ENCODE measurements around the gene LAMB3. TPM values are rescaled to one million over a fixed set of nuclear protein-coding genes. Genes with fewer than 3 reads are reported as not detected.

The LAMB3 gene
- total RNA-seq, 2 donors from 2014 or later = 0.37 to 1.1 TPM

GRCh38 chr1:209624558-209625549 is 27.4 kb downstream of the LAMB3 start:
- no peak for ATAC-seq
- no peaks in the 10 kb centered on the region for H3K9me3 ChIP-seq (ENCODE audit: control insufficient read depth, low read length, poor library complexity, severe bottlenecking)
- peaks cover 5% of the 10 kb centered on the region for H3K27me3 Mint-ChIP-seq
- H3K4me3 Mint-ChIP-seq = no peak overlapping the region
- H3K36me3 Mint-ChIP-seq (ENCODE audit: low read depth) = no peaks in the 10 kb centered on the region
- H3K27ac Mint-ChIP-seq = no peak overlapping the region
- peaks cover 13% of the 10 kb centered on the region for H3K4me1 Mint-ChIP-seq
- DNase-seq = no peak

- Mint-ChIP-seq H3K4me1 (peaks cover 15% of the 10 kb centered on the region), H3K27ac (no peak overlapping the region), H3K36me3 (ENCODE audit: low read depth) (no peaks in the 10 kb centered on the region), H3K4me3 (no peak overlapping the region), H3K27me3 (peaks cover 5% of the 10 kb centered on the region)
- DNase-seq (no peak), ATAC-seq (no peak)
- no peaks in the 10 kb centered on the region for H3K9me3 ChIP-seq (ENCODE audit: control insufficient read depth, low read length, poor library complexity, severe bottlenecking)
These were observed 29.1 kb downstream of the LAMB3 start for GRCh38 chr1:209622841-209623829.

- H3K27me3 Mint-ChIP-seq = peaks cover 5% of the 10 kb centered on the region
- H3K4me3 Mint-ChIP-seq = no peak overlapping the region
- DNase-seq = no peak
- peak overlapping the region; percentile 72 for H3K27ac Mint-ChIP-seq
- no peaks in the 10 kb centered on the region for H3K9me3 ChIP-seq (ENCODE audit: control insufficient read depth, low read length, poor library complexity, severe bottlenecking)
- no peaks in the 10 kb centered on the region for H3K36me3 Mint-ChIP-seq (ENCODE audit: low read depth)
- ATAC-seq = no peak
- peaks cover 10% of the 10 kb centered on the region for H3K4me1 Mint-ChIP-seq
These were observed 30.2 kb downstream of the LAMB3 start for GRCh38 chr1:209621741-209622655.

GRCh38 chr1:209621286-209621685 is 30.9 kb downstream of the LAMB3 start:
- H3K27ac Mint-ChIP-seq = peak overlapping the region; percentile 72
- H3K9me3 ChIP-seq (ENCODE audit: control insufficient read depth, low read length, poor library complexity, severe bottlenecking) = no peaks in the 10 kb centered on the region
- peaks cover 5% of the 10 kb centered on the region for H3K27me3 Mint-ChIP-seq
- ATAC-seq (no peak), DNase-seq (no peak)
- peaks cover 10% of the 10 kb centered on the region for H3K4me1 Mint-ChIP-seq
- no peaks in the 10 kb centered on the region for H3K36me3 Mint-ChIP-seq (ENCODE audit: low read depth)
- H3K4me3 Mint-ChIP-seq = no peak overlapping the region

GRCh38 chr1:209620487-209620884 is 31.7 kb downstream of the LAMB3 start:
- no peak for DNase-seq
- H3K9me3 ChIP-seq (ENCODE audit: control insufficient read depth, low read length, poor library complexity, severe bottlenecking) = no peaks in the 10 kb centered on the region
- Mint-ChIP-seq H3K27ac (peak overlapping the region; percentile 72), H3K36me3 (ENCODE audit: low read depth) (peaks cover 2% of the 10 kb centered on the region), H3K4me3 (no peak overlapping the region), H3K27me3 (peaks cover 5% of the 10 kb centered on the region), H3K4me1 (peaks cover 10% of the 10 kb centered on the region)
- ATAC-seq = no peak

- Mint-ChIP-seq H3K36me3 (ENCODE audit: low read depth) (peaks cover 2% of the 10 kb centered on the region), H3K27ac (peak overlapping the region; percentile 16), H3K4me1 (peaks cover 10% of the 10 kb centered on the region), H3K4me3 (no peak overlapping the region), H3K27me3 (peaks cover 5% of the 10 kb centered on the region)
- ATAC-seq = no peak
- no peak for DNase-seq
- no peaks in the 10 kb centered on the region for H3K9me3 ChIP-seq (ENCODE audit: control insufficient read depth, low read length, poor library complexity, severe bottlenecking)
These were observed 32.3 kb downstream of the LAMB3 start for GRCh38 chr1:209619696-209620486.

- Mint-ChIP-seq H3K27me3 (peaks cover 5% of the 10 kb centered on the region), H3K4me3 (no peak overlapping the region), H3K36me3 (ENCODE audit: low read depth) (peaks cover 2% of the 10 kb centered on the region), H3K4me1 (peaks cover 4% of the 10 kb centered on the region), H3K27ac (no peak overlapping the region)
- no peak for DNase-seq
- peak; percentile 50 for ATAC-seq
- no peaks in the 10 kb centered on the region for H3K9me3 ChIP-seq (ENCODE audit: control insufficient read depth, low read length, poor library complexity, severe bottlenecking)
These were observed 33.3 kb downstream of the LAMB3 start for GRCh38 chr1:209618756-209619420.

- no peak overlapping the region for H3K27ac Mint-ChIP-seq
- peaks cover 2% of the 10 kb centered on the region for H3K36me3 Mint-ChIP-seq (ENCODE audit: low read depth)
- H3K4me1 Mint-ChIP-seq = peaks cover 4% of the 10 kb centered on the region
- DNase-seq = no peak
- no peaks in the 10 kb centered on the region for H3K9me3 ChIP-seq (ENCODE audit: control insufficient read depth, low read length, poor library complexity, severe bottlenecking)
- H3K27me3 Mint-ChIP-seq = peaks cover 5% of the 10 kb centered on the region
- no peak for ATAC-seq
- no peak overlapping the region for H3K4me3 Mint-ChIP-seq
These were observed 33.9 kb downstream of the LAMB3 start for GRCh38 chr1:209618291-209618690.

GRCh38 chr1:209617755-209618154 is 34.5 kb downstream of the LAMB3 start:
- Mint-ChIP-seq H3K27ac (no peak overlapping the region), H3K4me3 (no peak overlapping the region), H3K36me3 (ENCODE audit: low read depth) (peaks cover 2% of the 10 kb centered on the region), H3K4me1 (peaks cover 4% of the 10 kb centered on the region), H3K27me3 (peaks cover 5% of the 10 kb centered on the region)
- H3K9me3 ChIP-seq (ENCODE audit: control insufficient read depth, low read length, poor library complexity, severe bottlenecking) = no peaks in the 10 kb centered on the region
- ATAC-seq (no peak), DNase-seq (no peak)

GRCh38 chr1:209617047-209617673 is 35.1 kb downstream of the LAMB3 start:
- peaks cover 5% of the 10 kb centered on the region for H3K27me3 Mint-ChIP-seq
- peaks cover 7% of the 10 kb centered on the region for H3K4me1 Mint-ChIP-seq
- H3K27ac Mint-ChIP-seq = no peak overlapping the region
- ATAC-seq (no peak), DNase-seq (no peak)
- H3K9me3 ChIP-seq (ENCODE audit: control insufficient read depth, low read length, poor library complexity, severe bottlenecking) = no peaks in the 10 kb centered on the region
- peaks cover 2% of the 10 kb centered on the region for H3K36me3 Mint-ChIP-seq (ENCODE audit: low read depth)
- H3K4me3 Mint-ChIP-seq = no peak overlapping the region

- no peak overlapping the region for H3K4me3 Mint-ChIP-seq
- H3K27ac Mint-ChIP-seq = no peak overlapping the region
- peaks cover 7% of the 10 kb centered on the region for H3K4me1 Mint-ChIP-seq
- ATAC-seq (no peak), DNase-seq (no peak)
- H3K9me3 ChIP-seq (ENCODE audit: control insufficient read depth, low read length, poor library complexity, severe bottlenecking) = no peaks in the 10 kb centered on the region
- peaks cover under 1% of the 10 kb centered on the region for H3K27me3 Mint-ChIP-seq
- peaks cover 2% of the 10 kb centered on the region for H3K36me3 Mint-ChIP-seq (ENCODE audit: low read depth)
These were observed 35.7 kb downstream of the LAMB3 start for GRCh38 chr1:209616366-209617046.
